ENCODE measurements around the gene AZIN2.

Gene AZIN2

DNA sequence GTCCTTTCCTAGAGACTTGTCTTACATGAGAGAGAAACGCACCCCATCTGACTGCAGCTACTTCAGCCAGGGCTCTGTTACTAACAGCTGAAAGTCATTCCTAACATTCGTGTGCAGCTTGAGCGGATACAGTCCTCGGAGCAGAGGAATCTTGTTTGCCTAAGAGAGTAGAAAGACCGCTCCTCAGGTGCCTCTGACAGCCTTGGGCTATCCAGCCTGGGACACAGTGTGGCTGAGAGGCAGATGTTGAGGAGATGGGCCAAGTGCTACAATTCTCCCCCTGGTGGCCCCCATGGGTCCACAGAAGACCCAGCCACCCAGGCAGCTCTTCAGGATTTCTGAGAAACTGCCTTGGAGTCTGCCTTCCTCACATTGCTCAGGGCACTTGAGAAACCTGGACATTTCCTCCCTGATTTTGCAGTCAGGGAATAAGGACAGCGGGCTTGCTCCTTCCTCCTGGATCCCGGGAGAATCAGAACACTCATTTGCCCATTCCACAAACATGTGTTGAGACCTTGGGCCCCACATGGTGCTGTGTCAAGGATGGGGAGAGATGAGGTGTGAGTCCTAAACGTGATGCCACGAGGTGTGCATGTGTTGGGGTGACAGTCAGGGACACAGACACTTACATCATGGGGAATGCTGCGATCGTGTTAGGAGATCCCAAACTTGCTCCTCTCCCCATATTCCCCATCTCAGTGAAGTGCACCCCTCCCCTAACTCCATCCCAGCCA lies 87.8 kb downstream of the AZIN2 start:
- TF ChIP-seq, protein P1, sequence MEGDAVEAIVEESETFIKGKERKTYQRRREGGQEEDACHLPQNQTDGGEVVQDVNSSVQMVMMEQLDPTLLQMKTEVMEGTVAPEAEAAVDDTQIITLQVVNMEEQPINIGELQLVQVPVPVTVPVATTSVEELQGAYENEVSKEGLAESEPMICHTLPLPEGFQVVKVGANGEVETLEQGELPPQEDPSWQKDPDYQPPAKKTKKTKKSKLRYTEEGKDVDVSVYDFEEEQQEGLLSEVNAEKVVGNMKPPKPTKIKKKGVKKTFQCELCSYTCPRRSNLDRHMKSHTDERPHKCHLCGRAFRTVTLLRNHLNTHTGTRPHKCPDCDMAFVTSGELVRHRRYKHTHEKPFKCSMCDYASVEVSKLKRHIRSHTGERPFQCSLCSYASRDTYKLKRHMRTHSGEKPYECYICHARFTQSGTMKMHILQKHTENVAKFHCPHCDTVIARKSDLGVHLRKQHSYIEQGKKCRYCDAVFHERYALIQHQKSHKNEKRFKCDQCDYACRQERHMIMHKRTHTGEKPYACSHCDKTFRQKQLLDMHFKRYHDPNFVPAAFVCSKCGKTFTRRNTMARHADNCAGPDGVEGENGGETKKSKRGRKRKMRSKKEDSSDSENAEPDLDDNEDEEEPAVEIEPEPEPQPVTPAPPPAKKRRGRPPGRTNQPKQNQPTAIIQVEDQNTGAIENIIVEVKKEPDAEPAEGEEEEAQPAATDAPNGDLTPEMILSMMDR (conservative IDR thresholded peaks at IDR 0.05; ENCODE audit: low read depth, low read length), result peak; percentile 49
- H3K4me3 ChIP-seq (ENCODE audit: low read depth, low read length), result no peak overlapping the region
- peak; percentile 50 for DNase-seq (ENCODE audit: low read depth)

DNA sequence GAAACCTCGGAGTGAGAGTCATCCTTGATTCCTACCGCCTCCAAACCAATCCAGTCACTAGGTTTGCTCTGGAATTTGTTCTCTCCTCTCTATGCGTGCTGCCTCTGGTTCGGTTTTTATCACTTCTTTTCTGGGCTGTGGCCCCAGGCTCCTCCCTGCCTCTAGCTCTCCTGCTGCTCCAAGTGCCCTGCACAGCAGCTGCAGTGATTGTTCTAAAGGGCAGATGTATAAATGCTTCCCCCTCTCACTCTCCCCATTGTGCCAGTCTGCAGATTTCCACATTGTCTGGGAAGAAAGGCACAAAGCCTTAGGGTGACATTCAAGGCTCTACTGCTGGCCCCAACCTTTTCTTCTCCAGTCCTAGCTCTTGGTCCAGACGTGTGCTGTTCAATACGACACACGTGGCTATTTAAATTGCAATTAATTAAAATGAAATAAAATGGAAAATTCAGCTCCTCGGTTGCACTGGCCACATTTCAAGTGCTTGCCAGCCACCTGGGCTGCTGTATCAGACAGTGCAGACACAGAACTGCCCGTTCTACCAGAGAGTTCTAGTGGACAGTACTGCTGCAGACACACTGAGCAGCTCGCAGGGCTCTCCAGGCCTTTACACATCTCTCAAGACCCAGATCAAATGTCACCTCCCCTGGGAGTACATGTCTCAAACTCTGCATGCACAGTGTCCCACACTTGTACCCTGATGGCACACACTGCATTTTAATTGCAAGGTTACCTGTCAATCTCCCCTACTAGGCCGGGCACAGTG lies 88.5 kb downstream of the AZIN2 start:
- no peak overlapping the region for H3K4me3 ChIP-seq (ENCODE audit: low read depth, low read length)
- peak; percentile 67 for DNase-seq (ENCODE audit: low read depth)
- TF ChIP-seq, protein P1 (conservative IDR thresholded peaks at IDR 0.05; ENCODE audit: low read depth, low read length), result no peak
